HG02870 (cell line): ENCODE measurements around the gene DCAF8.

Experiments
- ATAC-seq: cut with Tn5 transposase; IDR thresholded peaks from one replicate; pipeline ENCODE4 v1.9.1; 2021; ENCODE audit warnings: mild to moderate bottlenecking, moderate library complexity; ENCODE audit not compliant: unreplicated experiment

Gene DCAF8

GRCh38 chr1:160227034-160227433, 35.3 kb downstream of the DCAF8 start:
- no peak for ATAC-seq

- ATAC-seq = peak; percentile 50
Observed at GRCh38 chr1:160226623-160227022, 35.7 kb downstream of the DCAF8 start.

GRCh38 chr1:160225345-160225744, 37.0 kb downstream of the DCAF8 start:
- ATAC-seq = no peak

- ATAC-seq = no peak
Observed at GRCh38 chr1:160224606-160225005, 37.7 kb downstream of the DCAF8 start.

GRCh38 chr1:160222546-160222945, 39.8 kb downstream of the DCAF8 start:
- ATAC-seq = no peak

- no peak for ATAC-seq
Observed at GRCh38 chr1:160221089-160221488, 41.3 kb downstream of the DCAF8 start.

- ATAC-seq = no peak
Observed at GRCh38 chr1:160220301-160220700, 42.0 kb downstream of the DCAF8 start.

- ATAC-seq = no peak
Observed at GRCh38 chr1:160219062-160219929, 43.1 kb downstream of the DCAF8 start.

- ATAC-seq = no peak
Observed at GRCh38 chr1:160217481-160218051, 44.8 kb downstream of the DCAF8 start.

- ATAC-seq = no peak
Observed at GRCh38 chr1:160216301-160216700, 46.0 kb downstream of the DCAF8 start.

GRCh38 chr1:160214481-160215140, 47.7 kb downstream of the DCAF8 start:
- no peak for ATAC-seq

- ATAC-seq = no peak
Observed at GRCh38 chr1:160211046-160211790, 51.1 kb downstream of the DCAF8 start.

GRCh38 chr1:160210561-160210960, 51.8 kb downstream of the DCAF8 start:
- ATAC-seq = no peak

- no peak for ATAC-seq
Observed at GRCh38 chr1:160209321-160210046, 52.9 kb downstream of the DCAF8 start.

GRCh38 chr1:160208557-160209320, 53.6 kb downstream of the DCAF8 start:
- ATAC-seq = no peak

GRCh38 chr1:160207771-160208556, 54.4 kb downstream of the DCAF8 start:
- ATAC-seq = no peak

GRCh38 chr1:160207118-160207650, 55.2 kb downstream of the DCAF8 start:
- ATAC-seq = no peak

GRCh38 chr1:160206421-160207117, 55.8 kb downstream of the DCAF8 start:
- no peak for ATAC-seq
